GM12878 (cell line): ENCODE results near the gene OR5M3.

Experiments used
- EP300 ChIP-seq, 2 experiments: fragments of 150-350 bp in 1 of 2; IDR thresholded peaks; 2 replicates each; pipeline ENCODE4 v1.6.1; 2011 to 2012; ENCODE audit warnings: low read depth in 2 of 2, low read length in 2 of 2, borderline replicate concordance in 1 of 2, improper control_type of control experiment in 1 of 2, inconsistent platforms in 1 of 2; ENCODE audit not compliant: control insufficient read depth in 1 of 2
- EZH2 ChIP-seq: IDR thresholded peaks from 2 replicates; pipeline ENCODE4 v1.6.1; 2012; ENCODE audit warnings: low read depth, mild to moderate bottlenecking, control low read depth, inconsistent platforms, low read length, borderline replicate concordance; ENCODE audit not compliant: control insufficient read depth
- FOXM1 ChIP-seq: IDR thresholded peaks from 2 replicates; pipeline ENCODE4 v1.6.1; 2012; ENCODE audit warnings: low read depth, mild to moderate bottlenecking, inconsistent platforms, low read length, moderate library complexity
- HDAC6 ChIP-seq: fragments of 200-600 bp; sonication (generic); IDR thresholded peaks from one replicate; pipeline ENCODE4 v1.8.0; 2017; ENCODE audit warnings: antibody characterized with exemption; ENCODE audit not compliant: unreplicated experiment
- NFIC ChIP-seq: IDR thresholded peaks from 2 replicates; pipeline ENCODE4 v1.6.1; 2012; ENCODE audit warnings: low read depth, mild to moderate bottlenecking, inconsistent platforms, low read length, moderate library complexity
- POLR2A ChIP-seq: IDR thresholded peaks from 2 replicates; pipeline ENCODE4 v1.6.1; 2011; ENCODE audit warnings: low read depth, mild to moderate bottlenecking, low read length
- POLR2AphosphoS5 ChIP-seq: IDR thresholded peaks from 2 replicates; pipeline ENCODE4 v1.6.1; 2011; ENCODE audit warnings: mild to moderate bottlenecking, low read length, inconsistent platforms
- SIX5 ChIP-seq: IDR thresholded peaks from 2 replicates; pipeline ENCODE4 v1.6.1; 2011; ENCODE audit warnings: mild to moderate bottlenecking, low read depth, low read length, moderate library complexity; ENCODE audit not compliant: severe bottlenecking
- ZZZ3 ChIP-seq: IDR thresholded peaks from 2 replicates; pipeline ENCODE4 v1.6.1; 2011; ENCODE audit warnings: low read depth; ENCODE audit not compliant: control insufficient read depth, insufficient read length
- TF ChIP-seq, protein P1 (sequence below), 3 experiments: IDR thresholded peaks in 2 of 3; conservative IDR thresholded peaks in 1 of 3; 2 replicates each; pipeline ENCODE4 v1.5.1; 2011; ENCODE audit warnings: low read depth in 3 of 3, low read length in 3 of 3, mild to moderate bottlenecking in 3 of 3, control low read depth in 2 of 3, moderate library complexity in 2 of 3, inconsistent platforms in 1 of 3, mixed read lengths in 1 of 3; ENCODE audit not compliant: control insufficient read depth in 2 of 3, insufficient read depth in 1 of 3; ENCODE audit errors: extremely low read depth in 1 of 3
- TF ChIP-seq, protein P2 (sequence below): IDR thresholded peaks from 2 replicates; pipeline ENCODE4 v1.6.1; 2012; ENCODE audit warnings: low read depth, low read length, improper control_type of control experiment
- TF ChIP-seq, protein P3 (sequence below): IDR thresholded peaks from 2 replicates; pipeline ENCODE4 v1.6.1; 2012; ENCODE audit warnings: low read depth, low read length, improper control_type of control experiment

DNA sequence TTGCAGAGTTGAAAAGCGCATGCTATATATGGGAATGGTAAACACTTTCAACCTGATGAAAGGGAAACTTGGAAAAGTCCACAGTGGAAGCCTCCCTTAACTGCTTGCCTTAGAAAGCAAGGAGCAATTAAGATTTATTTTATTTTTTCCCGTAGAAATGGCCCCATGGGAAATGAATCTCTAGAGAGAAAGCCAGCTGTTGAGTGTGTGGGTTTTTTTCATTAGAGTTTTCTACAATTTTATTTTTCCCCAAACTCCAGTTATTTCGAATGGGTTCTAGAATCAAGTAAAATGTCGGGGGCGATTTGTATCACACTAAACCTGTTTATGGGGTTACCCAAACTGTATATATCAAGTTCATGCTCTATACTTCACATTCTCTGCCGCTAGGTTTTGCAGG is at the start of gene OR5M3:
- TF ChIP-seq, protein P1, sequence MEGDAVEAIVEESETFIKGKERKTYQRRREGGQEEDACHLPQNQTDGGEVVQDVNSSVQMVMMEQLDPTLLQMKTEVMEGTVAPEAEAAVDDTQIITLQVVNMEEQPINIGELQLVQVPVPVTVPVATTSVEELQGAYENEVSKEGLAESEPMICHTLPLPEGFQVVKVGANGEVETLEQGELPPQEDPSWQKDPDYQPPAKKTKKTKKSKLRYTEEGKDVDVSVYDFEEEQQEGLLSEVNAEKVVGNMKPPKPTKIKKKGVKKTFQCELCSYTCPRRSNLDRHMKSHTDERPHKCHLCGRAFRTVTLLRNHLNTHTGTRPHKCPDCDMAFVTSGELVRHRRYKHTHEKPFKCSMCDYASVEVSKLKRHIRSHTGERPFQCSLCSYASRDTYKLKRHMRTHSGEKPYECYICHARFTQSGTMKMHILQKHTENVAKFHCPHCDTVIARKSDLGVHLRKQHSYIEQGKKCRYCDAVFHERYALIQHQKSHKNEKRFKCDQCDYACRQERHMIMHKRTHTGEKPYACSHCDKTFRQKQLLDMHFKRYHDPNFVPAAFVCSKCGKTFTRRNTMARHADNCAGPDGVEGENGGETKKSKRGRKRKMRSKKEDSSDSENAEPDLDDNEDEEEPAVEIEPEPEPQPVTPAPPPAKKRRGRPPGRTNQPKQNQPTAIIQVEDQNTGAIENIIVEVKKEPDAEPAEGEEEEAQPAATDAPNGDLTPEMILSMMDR (IDR thresholded peaks at IDR 0.05 in 2 of 3, conservative IDR thresholded peaks at IDR 0.05 in 1 of 3; ENCODE audit: control insufficient read depth in 2 of 3, extremely low read depth in 1 of 3, insufficient read depth in 1 of 3, low read depth in 3 of 3, low read length in 3 of 3), result no peak
- TF ChIP-seq EP300 (IDR thresholded peaks at IDR 0.05; ENCODE audit: borderline replicate concordance in 1 of 2, control insufficient read depth in 1 of 2, low read depth in 2 of 2, low read length in 2 of 2), result no peak
- TF ChIP-seq FOXM1, result no peak
- no peak for TF ChIP-seq NFIC
- TF ChIP-seq HDAC6, result no peak
- no peak for TF ChIP-seq EZH2
- TF ChIP-seq POLR2AphosphoS5, result no peak
- TF ChIP-seq, protein P2, sequence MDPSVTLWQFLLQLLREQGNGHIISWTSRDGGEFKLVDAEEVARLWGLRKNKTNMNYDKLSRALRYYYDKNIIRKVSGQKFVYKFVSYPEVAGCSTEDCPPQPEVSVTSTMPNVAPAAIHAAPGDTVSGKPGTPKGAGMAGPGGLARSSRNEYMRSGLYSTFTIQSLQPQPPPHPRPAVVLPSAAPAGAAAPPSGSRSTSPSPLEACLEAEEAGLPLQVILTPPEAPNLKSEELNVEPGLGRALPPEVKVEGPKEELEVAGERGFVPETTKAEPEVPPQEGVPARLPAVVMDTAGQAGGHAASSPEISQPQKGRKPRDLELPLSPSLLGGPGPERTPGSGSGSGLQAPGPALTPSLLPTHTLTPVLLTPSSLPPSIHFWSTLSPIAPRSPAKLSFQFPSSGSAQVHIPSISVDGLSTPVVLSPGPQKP, result no peak
- TF ChIP-seq ZZZ3, result no peak
- no peak for TF ChIP-seq SIX5
- no peak for TF ChIP-seq POLR2A
- TF ChIP-seq, protein P3, sequence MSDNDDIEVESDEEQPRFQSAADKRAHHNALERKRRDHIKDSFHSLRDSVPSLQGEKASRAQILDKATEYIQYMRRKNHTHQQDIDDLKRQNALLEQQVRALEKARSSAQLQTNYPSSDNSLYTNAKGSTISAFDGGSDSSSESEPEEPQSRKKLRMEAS, result no peak
